Fibroblast of lung (primary cell): Measurements from ENCODE around the gene SMPD3.

Experiments used
- EZH2 ChIP-seq: IDR thresholded peaks from 2 replicates; pipeline ENCODE4 v1.5.1; 2012; ENCODE audit warnings: low read length, control low read depth, mild to moderate bottlenecking; ENCODE audit errors: missing control alignments
- TF ChIP-seq, protein P1 (sequence below), 2 donors: IDR thresholded peaks in 1 of 2; conservative IDR thresholded peaks in 1 of 2; 1 replicate in 1 of 2; 2 replicates in 1 of 2; pipeline ENCODE4 v1.5.1; 2011 to 2012; ENCODE audit warnings: low read length in 2 of 2, control low read depth in 1 of 2, inconsistent platforms in 1 of 2, low read depth in 1 of 2, mild to moderate bottlenecking in 1 of 2

DNA sequence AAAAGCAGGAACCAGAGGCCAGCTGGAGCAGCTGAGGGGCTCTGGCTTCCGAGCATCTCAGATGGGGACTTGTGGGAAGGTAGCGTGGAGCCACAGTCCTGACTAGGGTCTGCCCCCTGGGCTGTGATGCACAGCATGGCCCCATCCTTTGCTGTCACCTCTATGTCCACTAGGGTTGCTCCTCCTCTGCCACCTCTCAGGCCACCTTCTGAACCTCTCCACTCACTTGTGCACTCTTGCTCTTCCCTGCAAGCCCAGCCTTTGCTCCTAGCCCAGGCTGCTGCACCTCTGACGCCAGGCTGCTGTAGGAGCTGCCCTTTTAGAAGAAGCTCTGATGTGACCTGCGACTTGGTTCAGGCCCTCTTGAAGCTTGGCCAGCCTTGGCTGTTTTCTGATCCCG, 24.3 kb upstream of the SMPD3 start:
- TF ChIP-seq, protein P1, sequence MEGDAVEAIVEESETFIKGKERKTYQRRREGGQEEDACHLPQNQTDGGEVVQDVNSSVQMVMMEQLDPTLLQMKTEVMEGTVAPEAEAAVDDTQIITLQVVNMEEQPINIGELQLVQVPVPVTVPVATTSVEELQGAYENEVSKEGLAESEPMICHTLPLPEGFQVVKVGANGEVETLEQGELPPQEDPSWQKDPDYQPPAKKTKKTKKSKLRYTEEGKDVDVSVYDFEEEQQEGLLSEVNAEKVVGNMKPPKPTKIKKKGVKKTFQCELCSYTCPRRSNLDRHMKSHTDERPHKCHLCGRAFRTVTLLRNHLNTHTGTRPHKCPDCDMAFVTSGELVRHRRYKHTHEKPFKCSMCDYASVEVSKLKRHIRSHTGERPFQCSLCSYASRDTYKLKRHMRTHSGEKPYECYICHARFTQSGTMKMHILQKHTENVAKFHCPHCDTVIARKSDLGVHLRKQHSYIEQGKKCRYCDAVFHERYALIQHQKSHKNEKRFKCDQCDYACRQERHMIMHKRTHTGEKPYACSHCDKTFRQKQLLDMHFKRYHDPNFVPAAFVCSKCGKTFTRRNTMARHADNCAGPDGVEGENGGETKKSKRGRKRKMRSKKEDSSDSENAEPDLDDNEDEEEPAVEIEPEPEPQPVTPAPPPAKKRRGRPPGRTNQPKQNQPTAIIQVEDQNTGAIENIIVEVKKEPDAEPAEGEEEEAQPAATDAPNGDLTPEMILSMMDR (conservative IDR thresholded peaks at IDR 0.05 in 1 of 2, IDR thresholded peaks at IDR 0.05 in 1 of 2; ENCODE audit: low read depth in 1 of 2, low read length in 2 of 2), result no peak
- no peak for TF ChIP-seq EZH2
